Naive B cell (primary cell): ENCODE results near the gene TRAF5. TPM values are rescaled to one million over a fixed set of nuclear protein-coding genes. Genes with fewer than 3 reads are reported as not detected.

Experiments used
- ATAC-seq, 2 donors: fragments of 150-1000 bp; cut with Tn5 transposase; 2 replicates each; pipeline ENCODE4 v1.10.0; 2021; ENCODE audit warnings: low read depth in 2 of 2, mild to moderate bottlenecking in 2 of 2, moderate library complexity in 2 of 2
- DNase-seq: peaks from one replicate; pipeline ENCODE4 v3.0.0; 2022
- H3K27ac Mint-ChIP-seq, 6 donors: one replicate each; pipeline ENCODE4 v1.8.0; 2020 to 2022; ENCODE audit warnings: mild to moderate bottlenecking in 6 of 6, mixed read lengths in 6 of 6, moderate library complexity in 5 of 6, inconsistent platforms in 2 of 6
- H3K27me3 Mint-ChIP-seq, 3 donors: one replicate each; pipeline ENCODE4 v1.8.0; 2021 to 2022; ENCODE audit warnings: mixed read lengths in 3 of 3, mild to moderate bottlenecking in 1 of 3
- H3K36me3 Mint-ChIP-seq, 2 donors: one replicate each; pipeline ENCODE4 v1.8.0; 2020 to 2022; ENCODE audit warnings: mixed read lengths in 2 of 2, inconsistent platforms in 1 of 2, mild to moderate bottlenecking in 1 of 2
- H3K4me1 Mint-ChIP-seq, 3 donors: one replicate each; pipeline ENCODE4 v1.8.0; 2020 to 2022; ENCODE audit warnings: mixed read lengths in 3 of 3, inconsistent platforms in 1 of 3, mild to moderate bottlenecking in 1 of 3, moderate library complexity in 1 of 3
- H3K4me3 Mint-ChIP-seq, 8 donors: one replicate each; pipeline ENCODE4 v1.8.0; 2020 to 2022; ENCODE audit warnings: mild to moderate bottlenecking in 8 of 8, mixed read lengths in 8 of 8, moderate library complexity in 8 of 8, inconsistent platforms in 2 of 8
- H3K9me3 Mint-ChIP-seq, 7 donors: one replicate each; pipeline ENCODE4 v1.8.0; 2020 to 2022; ENCODE audit warnings: mixed read lengths in 7 of 7, mild to moderate bottlenecking in 5 of 7, inconsistent platforms in 2 of 7, moderate library complexity in 1 of 7
- polyA plus RNA-seq, 6 donors: library from polyadenylated mRNA; unstranded; fragments of 300-500 nt; fragmentation: Illumina TruSeq; gene quantifications; one replicate each; pipeline ENCODE4 v1.2.3, GENCODE V29; 2021; ENCODE audit warnings: low read depth in 6 of 6

The TRAF5 gene
- polyA plus RNA-seq, 6 donors from 2014 or later, result 41.1 to 105 (median 80.3) TPM

- DNase-seq (no peak), ATAC-seq (no peak)
- Mint-ChIP-seq H3K27ac (peak overlapping the region in 4 of 6 donors; percentile 49 to 77 (median 76)), H3K27me3 (no peaks in the 10 kb centered on the region), H3K9me3 (peaks cover 0 to 2% (median 0%) of the 10 kb centered on the region in 7 donors), H3K4me1 (peaks cover 39 to 44% (median 41%) of the 10 kb centered on the region in 3 donors), H3K36me3 (peaks cover 18 to 21% of the 10 kb centered on the region in 2 donors), H3K4me3 (no peak overlapping the region)
These were observed 30.2 kb downstream of the TRAF5 start for GRCh38 chr1:211356723-211357407.

- peak overlapping the region in 4 of 6 donors; percentile 47 to 80 (median 71) for H3K27ac Mint-ChIP-seq
- H3K36me3 Mint-ChIP-seq, result peaks cover 12 to 21% of the 10 kb centered on the region in 2 donors
- H3K27me3 Mint-ChIP-seq, result no peaks in the 10 kb centered on the region
- H3K4me1 Mint-ChIP-seq, result peaks cover 22 to 31% (median 26%) of the 10 kb centered on the region in 3 donors
- ATAC-seq, result no peak
- no peak for DNase-seq
- H3K4me3 Mint-ChIP-seq, result no peak overlapping the region
- peaks cover 0 to 2% (median 0%) of the 10 kb centered on the region in 7 donors for H3K9me3 Mint-ChIP-seq
These were observed 32.1 kb downstream of the TRAF5 start for GRCh38 chr1:211358685-211359084.

GRCh38 chr1:211359876-211360275, 33.2 kb downstream of the TRAF5 start:
- Mint-ChIP-seq H3K4me1 (peaks cover 10 to 22% (median 15%) of the 10 kb centered on the region in 3 donors), H3K4me3 (no peak overlapping the region)
- no peak for ATAC-seq

DNA sequence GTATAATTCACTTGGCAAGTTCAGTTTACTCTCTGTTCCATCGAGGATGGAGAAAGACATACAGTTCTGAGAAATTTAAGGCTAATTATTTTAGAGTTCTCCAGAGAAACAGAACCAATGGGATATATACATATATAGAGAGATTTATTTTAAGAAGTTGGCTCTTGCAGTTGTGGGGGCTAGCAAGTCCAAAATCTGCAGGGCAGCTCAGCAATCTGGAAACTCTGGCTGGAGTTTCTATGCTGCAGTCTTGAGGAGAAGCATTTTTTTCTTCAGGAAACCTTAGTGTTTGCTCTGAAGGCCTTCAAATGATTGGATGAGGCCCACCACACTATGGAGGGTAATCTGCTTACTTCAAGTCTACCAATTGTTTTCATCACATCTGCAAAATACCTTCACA, 34.6 kb downstream of the TRAF5 start:
- Mint-ChIP-seq H3K9me3 (peaks cover 0 to 2% (median 0%) of the 10 kb centered on the region in 7 donors), H3K4me3 (no peak overlapping the region), H3K27ac (peak overlapping the region in 2 of 6 donors; percentile 15 to 41), H3K36me3 (peaks cover 22 to 24% of the 10 kb centered on the region in 2 donors), H3K4me1 (peaks cover 8 to 17% (median 10%) of the 10 kb centered on the region in 3 donors), H3K27me3 (no peaks in the 10 kb centered on the region)
- ATAC-seq, result no peak
- no peak for DNase-seq

More at GRCh38 chr1:211359876-211360275, 33.2 kb downstream of the TRAF5 start:
- Mint-ChIP-seq H3K9me3 (peaks cover 0 to 2% (median 0%) of the 10 kb centered on the region in 7 donors), H3K27ac (peak overlapping the region in 4 of 6 donors; percentile 28 to 74 (median 52)), H3K27me3 (no peaks in the 10 kb centered on the region), H3K36me3 (peaks cover 12 to 21% of the 10 kb centered on the region in 2 donors)
- DNase-seq, result no peak

- DNase-seq (no peak), ATAC-seq (no peak)
- Mint-ChIP-seq H3K9me3 (no peaks in the 10 kb centered on the region), H3K27ac (peak overlapping the region in 1 of 6 donors; percentile 52), H3K4me1 (peaks cover 5 to 22% (median 14%) of the 10 kb centered on the region in 3 donors), H3K36me3 (peaks cover 31 to 46% of the 10 kb centered on the region in 2 donors), H3K4me3 (no peak overlapping the region), H3K27me3 (no peaks in the 10 kb centered on the region)
These were observed 43.0 kb downstream of the TRAF5 start for GRCh38 chr1:211369640-211370039.

GRCh38 chr1:211370669-211371068, 44.0 kb downstream of the TRAF5 start:
- DNase-seq, result no peak
- H3K27me3 Mint-ChIP-seq, result no peaks in the 10 kb centered on the region
- H3K4me1 Mint-ChIP-seq, result peaks cover 5 to 22% (median 14%) of the 10 kb centered on the region in 3 donors
- no peak for ATAC-seq
- H3K4me3 Mint-ChIP-seq, result no peak overlapping the region
- H3K27ac Mint-ChIP-seq, result peak overlapping the region in 5 of 6 donors; percentile 44 to 96 (median 75)
- no peaks in the 10 kb centered on the region for H3K9me3 Mint-ChIP-seq
- H3K36me3 Mint-ChIP-seq, result peaks cover 32 to 54% of the 10 kb centered on the region in 2 donors

- H3K27ac Mint-ChIP-seq, result peak overlapping the region in 5 of 6 donors; percentile 32 to 76 (median 54)
- no peaks in the 10 kb centered on the region for H3K9me3 Mint-ChIP-seq
- H3K36me3 Mint-ChIP-seq, result peaks cover 27 to 55% of the 10 kb centered on the region in 2 donors
- ATAC-seq, result no peak
- peaks cover 8 to 22% (median 10%) of the 10 kb centered on the region in 3 donors for H3K4me1 Mint-ChIP-seq
- no peak overlapping the region for H3K4me3 Mint-ChIP-seq
- DNase-seq, result no peak
- H3K27me3 Mint-ChIP-seq, result no peaks in the 10 kb centered on the region
These were observed 44.9 kb downstream of the TRAF5 start for GRCh38 chr1:211371406-211372105.

DNA sequence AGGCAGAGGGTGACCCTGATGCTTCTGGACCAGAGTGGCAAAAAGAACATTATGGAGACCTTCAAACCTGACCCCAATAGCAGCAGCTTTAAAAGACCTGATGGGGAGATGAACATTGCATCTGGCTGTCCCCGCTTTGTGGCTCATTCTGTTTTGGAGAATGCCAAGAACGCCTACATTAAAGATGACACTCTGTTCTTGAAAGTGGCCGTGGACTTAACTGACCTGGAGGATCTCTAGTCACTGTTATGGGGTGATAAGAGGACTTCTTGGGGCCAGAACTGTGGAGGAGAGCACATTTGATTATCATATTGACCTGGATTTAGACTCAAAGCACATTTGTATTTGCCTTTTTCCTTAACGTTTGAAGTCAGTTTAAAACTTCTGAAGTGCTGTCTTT, 45.8 kb downstream of the TRAF5 start:
- peaks cover 22 to 47% of the 10 kb centered on the region in 2 donors for H3K36me3 Mint-ChIP-seq

DNA sequence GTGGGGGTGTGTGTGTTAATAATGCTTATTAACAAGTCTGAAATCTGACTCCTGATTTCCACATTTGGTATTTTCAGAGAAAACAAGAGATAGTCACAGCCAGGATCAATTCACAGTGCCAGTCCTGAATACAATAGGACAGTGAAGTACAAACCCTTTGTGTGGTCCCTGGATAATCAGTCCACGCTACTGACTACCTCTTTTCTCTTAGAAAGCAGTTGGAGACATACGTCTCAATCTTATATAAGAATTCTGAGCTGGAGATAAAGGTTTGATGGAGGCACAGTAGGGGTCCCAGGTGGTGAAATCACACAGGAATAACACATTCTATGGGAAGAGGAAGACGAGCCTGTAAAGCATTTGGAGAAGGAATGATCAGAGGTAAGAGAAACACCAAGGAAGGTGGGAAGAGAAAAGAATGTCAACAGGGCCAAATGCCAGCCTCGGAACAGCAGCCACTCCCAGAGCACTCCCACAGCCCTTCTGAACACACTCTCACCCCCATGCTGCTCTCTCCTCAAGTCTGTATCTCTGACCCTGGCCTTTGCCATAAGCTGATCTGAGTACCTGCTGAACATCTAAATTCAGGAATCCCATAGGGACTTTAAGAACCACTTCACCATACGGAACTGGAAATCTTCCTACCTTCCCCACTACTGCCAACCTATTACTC, 48.6 kb downstream of the TRAF5 start:
- H3K36me3 Mint-ChIP-seq, result peaks cover 21 to 28% of the 10 kb centered on the region in 2 donors
- H3K9me3 Mint-ChIP-seq, result no peaks in the 10 kb centered on the region
- H3K27me3 Mint-ChIP-seq, result no peaks in the 10 kb centered on the region
- DNase-seq, result no peak
- peaks cover 10 to 18% (median 10%) of the 10 kb centered on the region in 3 donors for H3K4me1 Mint-ChIP-seq
- H3K27ac Mint-ChIP-seq, result peak overlapping the region in 4 of 6 donors; percentile 4 to 21 (median 13)
- peak overlapping the region in 1 of 8 donors; percentile 44 for H3K4me3 Mint-ChIP-seq
- ATAC-seq, result no peak

More for the DNA sequence above, 45.8 kb downstream of the TRAF5 start:
- Mint-ChIP-seq H3K9me3 (no peaks in the 10 kb centered on the region), H3K4me3 (no peak overlapping the region), H3K4me1 (peaks cover 8 to 18% (median 9%) of the 10 kb centered on the region in 3 donors), H3K27ac (peak overlapping the region in 2 of 6 donors; percentile 24 to 76), H3K27me3 (no peaks in the 10 kb centered on the region)
- ATAC-seq (no peak), DNase-seq (no peak)

DNA sequence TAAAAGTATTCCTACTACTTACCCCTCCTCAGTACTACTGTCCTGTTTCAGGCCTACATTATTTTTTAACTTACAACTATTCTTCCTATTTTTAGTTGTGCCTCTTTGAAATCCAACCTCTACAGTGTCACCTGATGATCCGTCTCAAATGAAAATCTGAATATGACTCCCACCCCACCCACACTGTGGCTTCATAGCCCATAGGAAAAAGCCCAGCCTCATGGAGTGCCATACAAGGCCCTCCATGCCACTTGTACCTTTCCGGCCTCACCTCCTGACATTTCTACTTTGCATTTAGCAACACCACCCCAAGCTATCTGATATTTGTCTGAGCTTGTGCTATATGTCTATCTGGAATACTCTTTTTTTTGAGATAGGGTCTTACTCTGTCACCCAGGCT, 49.3 kb downstream of the TRAF5 start:
- DNase-seq (no peak), ATAC-seq (no peak)
- peaks cover 21 to 24% of the 10 kb centered on the region in 2 donors for H3K36me3 Mint-ChIP-seq
- H3K27ac Mint-ChIP-seq, result peak overlapping the region in 4 of 6 donors; percentile 2 to 92 (median 43)
- no peak overlapping the region for H3K4me3 Mint-ChIP-seq
- no peaks in the 10 kb centered on the region for H3K9me3 Mint-ChIP-seq
- peaks cover 8 to 19% (median 10%) of the 10 kb centered on the region in 3 donors for H3K4me1 Mint-ChIP-seq
- no peaks in the 10 kb centered on the region for H3K27me3 Mint-ChIP-seq

DNA sequence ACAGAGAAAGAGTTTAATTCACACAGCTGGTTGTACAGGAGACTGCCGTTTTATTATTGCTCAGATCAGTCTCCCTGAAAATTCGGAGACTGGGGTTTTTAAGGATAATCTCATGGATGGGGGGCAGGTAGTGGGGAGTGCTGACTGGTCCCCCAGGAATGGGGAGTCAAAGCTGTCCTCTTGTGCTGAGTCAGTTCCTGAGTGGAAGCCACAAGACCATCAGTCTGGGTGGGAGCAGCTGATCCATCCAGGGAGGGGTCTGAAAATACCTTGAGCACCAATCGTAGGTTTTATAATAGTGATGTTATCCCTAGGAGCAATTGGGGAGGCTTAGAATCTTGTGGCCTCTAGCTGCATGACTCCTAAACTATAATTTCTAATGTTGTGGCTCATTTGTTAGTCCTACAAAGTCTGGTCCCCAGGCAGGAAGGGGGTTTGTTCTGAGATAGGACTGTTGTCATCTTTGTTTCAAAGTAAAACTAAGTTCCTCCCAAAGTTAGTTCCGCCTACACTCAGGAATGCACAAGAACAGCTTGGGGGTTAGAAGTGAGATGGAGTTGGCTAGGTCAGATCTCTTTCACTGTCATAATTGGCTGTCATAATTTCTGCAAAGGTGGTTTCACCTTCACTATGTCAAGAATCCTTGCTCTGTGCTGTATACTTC, 50.3 kb downstream of the TRAF5 start:
- Mint-ChIP-seq H3K27ac (peak overlapping the region in 5 of 6 donors; percentile 18 to 88 (median 78)), H3K36me3 (peaks cover 15 to 16% of the 10 kb centered on the region in 2 donors), H3K27me3 (no peaks in the 10 kb centered on the region), H3K4me1 (peaks cover 13 to 20% (median 17%) of the 10 kb centered on the region in 3 donors), H3K4me3 (no peak overlapping the region), H3K9me3 (no peaks in the 10 kb centered on the region)
- ATAC-seq (no peak), DNase-seq (no peak)

GRCh38 chr1:211377539-211378450, 51.2 kb downstream of the TRAF5 start:
- Mint-ChIP-seq H3K27me3 (no peaks in the 10 kb centered on the region), H3K4me3 (no peak overlapping the region), H3K27ac (peak overlapping the region in 4 of 6 donors; percentile 15 to 74 (median 44)), H3K9me3 (no peaks in the 10 kb centered on the region), H3K4me1 (peaks cover 14 to 22% (median 22%) of the 10 kb centered on the region in 3 donors), H3K36me3 (peaks cover 15 to 16% of the 10 kb centered on the region in 2 donors)
- ATAC-seq (no peak), DNase-seq (no peak)
